HG02943 (cell line): Measurements from ENCODE around the gene GADD45GIP1.
"Not testable (repeated sequence)": the region's sequence is repeated elsewhere in the genome, so short reads cannot be mapped to it uniquely, and the experiment has no call there.

ENCODE experiments used
- ATAC-seq: cut with Tn5 transposase; IDR thresholded peaks from one replicate; pipeline ENCODE4 v1.9.1; 2021; ENCODE audit warnings: mild to moderate bottlenecking, low read depth, moderate library complexity; ENCODE audit not compliant: unreplicated experiment

The GADD45GIP1 gene

GRCh38 chr19:12965017-12965811 lies 8.2 kb upstream of the GADD45GIP1 start:
- ATAC-seq: no peak

GRCh38 chr19:12959481-12959880 lies 2.5 kb upstream of the GADD45GIP1 start:
- ATAC-seq: no peak

- not testable (repeated sequence) for ATAC-seq
Measured at GRCh38 chr19:12957389-12957952, 448 bp upstream of the GADD45GIP1 start.

- ATAC-seq: no peak
Measured at GRCh38 chr19:12955996-12956395, 1.0 kb downstream of the GADD45GIP1 start.

GRCh38 chr19:12955575-12955974 lies 1.4 kb downstream of the GADD45GIP1 start:
- not testable (repeated sequence) for ATAC-seq

GRCh38 chr19:12954612-12954962 lies 2.4 kb downstream of the GADD45GIP1 start:
- ATAC-seq: no peak

- no peak for ATAC-seq
Measured at GRCh38 chr19:12953799-12954611, 3.0 kb downstream of the GADD45GIP1 start.

GRCh38 chr19:12953138-12953798 lies 3.8 kb downstream of the GADD45GIP1 start:
- no peak for ATAC-seq

- ATAC-seq: no peak
Measured at GRCh38 chr19:12952488-12953137, 4.4 kb downstream of the GADD45GIP1 start.

- not testable (repeated sequence) for ATAC-seq
Measured at GRCh38 chr19:12952050-12952449, 5.0 kb downstream of the GADD45GIP1 start.

GRCh38 chr19:12949363-12950283 lies 7.4 kb downstream of the GADD45GIP1 start:
- no peak for ATAC-seq

GRCh38 chr19:12948612-12949362 lies 8.2 kb downstream of the GADD45GIP1 start:
- ATAC-seq: no peak

GRCh38 chr19:12947702-12948611 lies 9.1 kb downstream of the GADD45GIP1 start:
- no peak for ATAC-seq

GRCh38 chr19:12946731-12947496 lies 10.1 kb downstream of the GADD45GIP1 start:
- no peak for ATAC-seq

- ATAC-seq: peak; percentile 28
Measured at GRCh38 chr19:12946092-12946721, 10.8 kb downstream of the GADD45GIP1 start.

- ATAC-seq: peak; percentile 69
Measured at GRCh38 chr19:12945479-12946091, 11.4 kb downstream of the GADD45GIP1 start, which contains the start of gene RAD23A. Gene RAD23A (plus strand): TSS chr19:12945862. CDS start chr19:12945949, 87 bp downstream.
